HL-60 (cell line): ENCODE measurements around the gene ADAMTS3.

Experiments
- GABPA ChIP-seq: IDR thresholded peaks from 2 replicates; pipeline ENCODE4 v1.6.1; 2012; ENCODE audit warnings: low read depth
- TF ChIP-seq, protein P1 (sequence below): IDR thresholded peaks from one replicate; pipeline ENCODE4 v1.5.1; 2011; ENCODE audit warnings: low read length, control low read depth, inconsistent platforms; ENCODE audit not compliant: insufficient read depth

DNA sequence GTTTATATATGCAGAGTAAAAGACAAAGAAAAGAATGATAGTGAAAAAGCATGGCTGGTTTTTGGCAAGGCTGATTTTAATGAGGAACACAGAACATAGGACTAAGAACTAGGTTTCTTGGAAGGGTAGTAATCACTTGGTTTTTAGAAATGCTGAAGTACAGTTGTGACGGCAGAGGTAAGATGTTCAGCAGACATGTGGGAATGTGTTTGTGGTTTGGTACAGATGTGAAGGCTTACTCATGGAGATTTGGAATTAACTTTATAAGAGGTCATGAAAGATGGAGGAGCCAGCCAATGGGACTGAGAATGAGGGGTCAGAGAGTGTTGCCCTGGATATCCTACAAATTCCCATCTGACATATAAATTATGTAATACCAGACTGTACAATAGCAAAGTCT, 293.6 kb downstream of the ADAMTS3 start:
- TF ChIP-seq, protein P1, sequence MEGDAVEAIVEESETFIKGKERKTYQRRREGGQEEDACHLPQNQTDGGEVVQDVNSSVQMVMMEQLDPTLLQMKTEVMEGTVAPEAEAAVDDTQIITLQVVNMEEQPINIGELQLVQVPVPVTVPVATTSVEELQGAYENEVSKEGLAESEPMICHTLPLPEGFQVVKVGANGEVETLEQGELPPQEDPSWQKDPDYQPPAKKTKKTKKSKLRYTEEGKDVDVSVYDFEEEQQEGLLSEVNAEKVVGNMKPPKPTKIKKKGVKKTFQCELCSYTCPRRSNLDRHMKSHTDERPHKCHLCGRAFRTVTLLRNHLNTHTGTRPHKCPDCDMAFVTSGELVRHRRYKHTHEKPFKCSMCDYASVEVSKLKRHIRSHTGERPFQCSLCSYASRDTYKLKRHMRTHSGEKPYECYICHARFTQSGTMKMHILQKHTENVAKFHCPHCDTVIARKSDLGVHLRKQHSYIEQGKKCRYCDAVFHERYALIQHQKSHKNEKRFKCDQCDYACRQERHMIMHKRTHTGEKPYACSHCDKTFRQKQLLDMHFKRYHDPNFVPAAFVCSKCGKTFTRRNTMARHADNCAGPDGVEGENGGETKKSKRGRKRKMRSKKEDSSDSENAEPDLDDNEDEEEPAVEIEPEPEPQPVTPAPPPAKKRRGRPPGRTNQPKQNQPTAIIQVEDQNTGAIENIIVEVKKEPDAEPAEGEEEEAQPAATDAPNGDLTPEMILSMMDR, result no peak
- TF ChIP-seq GABPA, result no peak
